ES-I3 (cell line): ENCODE measurements around the gene PPP4C.

ENCODE experiments used
- H3K36me3 ChIP-seq: 2 replicates; pipeline ENCODE4 v1.6.1; 2013; ENCODE audit warnings: mild to moderate bottlenecking, low read length, control low read depth, moderate library complexity; ENCODE audit not compliant: insufficient read depth
- H3K4me1 ChIP-seq: 2 replicates; pipeline ENCODE4 v1.6.1; 2013; ENCODE audit warnings: mild to moderate bottlenecking, control low read depth, low read length; ENCODE audit not compliant: insufficient read depth
- H3K9ac ChIP-seq: 2 replicates; pipeline ENCODE4 v1.6.1; 2013; ENCODE audit warnings: low read depth, mild to moderate bottlenecking, low read length, moderate library complexity
- H3K9me3 ChIP-seq: 2 replicates; pipeline ENCODE4 v1.6.1; 2013; ENCODE audit warnings: mild to moderate bottlenecking, low read length, moderate library complexity; ENCODE audit not compliant: control insufficient read depth, insufficient read depth

PPP4C gene

GRCh38 chr16:30046588-30046987 is 29.2 kb upstream of the PPP4C start:
- Histone ChIP-seq H3K9me3 (no peaks in the 10 kb centered on the region), H3K4me1 (no peaks in the 10 kb centered on the region), H3K36me3 (no peaks in the 10 kb centered on the region), H3K9ac (no peak overlapping the region)

GRCh38 chr16:30049871-30050270 is 25.9 kb upstream of the PPP4C start:
- no peak overlapping the region for H3K9ac ChIP-seq
- H3K9me3 ChIP-seq: no peaks in the 10 kb centered on the region
- no peaks in the 10 kb centered on the region for H3K36me3 ChIP-seq
- no peaks in the 10 kb centered on the region for H3K4me1 ChIP-seq

DNA sequence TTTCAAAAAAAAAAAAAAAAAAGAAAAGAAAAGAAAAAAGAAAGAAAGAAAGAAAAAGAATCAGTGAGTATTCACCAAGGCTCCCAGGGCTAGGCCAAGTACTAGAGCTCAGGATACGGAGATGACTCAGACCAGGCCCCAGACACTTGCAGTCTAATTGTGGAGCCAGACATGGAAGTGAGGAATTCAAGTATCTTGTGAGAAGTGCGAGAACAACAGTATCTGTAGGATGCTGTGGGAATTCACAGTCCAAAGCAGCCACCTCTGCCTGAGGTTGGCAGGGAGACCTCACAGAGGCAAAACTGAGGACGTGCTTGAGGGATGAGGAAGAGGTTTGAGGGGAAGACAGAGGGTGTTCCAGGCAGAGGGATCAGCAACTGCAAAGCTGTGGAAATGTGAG is 24.3 kb upstream of the PPP4C start:
- no peaks in the 10 kb centered on the region for H3K36me3 ChIP-seq
- H3K9me3 ChIP-seq: no peaks in the 10 kb centered on the region
- no peaks in the 10 kb centered on the region for H3K4me1 ChIP-seq
- no peak overlapping the region for H3K9ac ChIP-seq

- Histone ChIP-seq H3K9ac (peak overlapping the region; percentile 56), H3K9me3 (no peaks in the 10 kb centered on the region), H3K36me3 (no peaks in the 10 kb centered on the region), H3K4me1 (no peaks in the 10 kb centered on the region)
Measured at GRCh38 chr16:30052671-30053372, 23.0 kb upstream of the PPP4C start.

GRCh38 chr16:30053376-30054015 is 22.3 kb upstream of the PPP4C start:
- peak overlapping the region; percentile 56; the same call in 1 of the 2 replicates for H3K9ac ChIP-seq
- H3K4me1 ChIP-seq: no peaks in the 10 kb centered on the region
- no peaks in the 10 kb centered on the region for H3K9me3 ChIP-seq
- no peaks in the 10 kb centered on the region for H3K36me3 ChIP-seq

GRCh38 chr16:30054451-30054850 is 21.3 kb upstream of the PPP4C start:
- Histone ChIP-seq H3K9ac (no peak overlapping the region), H3K9me3 (no peaks in the 10 kb centered on the region), H3K36me3 (no peaks in the 10 kb centered on the region), H3K4me1 (no peaks in the 10 kb centered on the region)

DNA sequence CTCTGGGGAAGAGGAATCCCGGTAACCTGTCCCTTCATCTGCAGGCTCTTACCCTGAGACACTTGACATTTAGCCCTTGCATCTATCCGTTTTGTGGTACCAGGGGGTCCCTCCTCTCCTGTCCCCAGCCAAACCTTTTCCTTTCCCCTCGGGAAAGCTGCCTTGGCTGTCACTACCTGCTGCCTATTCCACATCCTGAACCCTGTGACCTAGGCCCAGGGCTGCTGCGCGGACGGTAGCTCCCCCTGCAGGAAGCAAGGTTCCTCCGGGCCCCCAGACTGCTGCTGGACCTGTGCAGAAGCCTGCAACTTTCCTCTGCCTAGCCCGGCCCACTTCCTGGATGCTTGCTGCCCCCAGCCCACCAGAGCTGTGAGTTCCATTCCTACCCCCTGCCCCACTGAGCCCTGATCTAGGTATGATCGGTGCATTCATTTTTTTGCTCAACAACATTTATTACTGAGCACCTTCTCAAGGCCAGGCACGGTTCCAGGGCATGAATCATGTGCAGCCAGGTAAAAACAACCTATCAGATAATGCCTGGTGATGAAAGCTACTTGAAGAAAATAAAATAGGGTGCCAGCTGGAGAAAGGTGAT is 20.7 kb upstream of the PPP4C start:
- Histone ChIP-seq H3K4me1 (no peaks in the 10 kb centered on the region), H3K9ac (no peak overlapping the region), H3K9me3 (no peaks in the 10 kb centered on the region), H3K36me3 (no peaks in the 10 kb centered on the region)

GRCh38 chr16:30060346-30060745 is 15.4 kb upstream of the PPP4C start:
- Histone ChIP-seq H3K9me3 (no peaks in the 10 kb centered on the region), H3K9ac (no peak overlapping the region)

DNA sequence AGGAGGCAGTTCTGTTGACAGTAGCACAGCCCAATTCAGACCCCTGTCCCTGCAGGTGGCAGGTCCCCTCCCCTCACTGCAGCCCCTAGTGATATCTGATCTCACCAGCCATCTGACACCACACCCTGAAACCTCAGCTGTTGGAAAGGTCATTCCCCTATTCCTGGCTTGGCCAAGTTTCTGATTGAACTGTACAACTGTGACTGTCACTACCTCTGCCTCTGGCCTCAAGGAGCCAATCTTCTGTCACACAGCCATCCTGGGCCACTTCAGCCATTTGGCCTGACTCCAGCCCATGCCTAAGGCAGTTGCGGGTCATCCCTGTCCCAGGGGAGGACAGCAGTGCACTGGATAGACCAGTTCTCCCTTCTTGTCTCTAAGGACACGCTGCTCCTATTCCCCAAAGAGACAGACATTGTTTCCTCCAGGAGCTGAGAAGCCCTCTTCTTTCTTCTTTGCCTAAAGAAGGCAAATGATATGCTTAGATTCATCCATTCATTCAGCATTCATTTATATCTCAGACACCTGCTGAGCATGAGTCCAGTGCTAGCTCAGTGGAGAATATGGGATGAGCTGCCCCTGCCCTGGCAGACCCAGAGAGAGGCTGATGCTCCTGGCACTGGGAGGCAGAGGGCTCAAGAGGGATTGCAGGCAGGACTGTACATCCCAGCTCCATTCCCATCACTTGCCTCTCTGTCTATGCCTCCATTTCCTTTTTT is 14.8 kb upstream of the PPP4C start:
- H3K9ac ChIP-seq: no peak overlapping the region
- no peaks in the 10 kb centered on the region for H3K36me3 ChIP-seq
- H3K4me1 ChIP-seq: peaks cover 4% of the 10 kb centered on the region; the same call in 1 of the 2 replicates
- H3K9me3 ChIP-seq: no peaks in the 10 kb centered on the region

More at GRCh38 chr16:30060346-30060745, 15.4 kb upstream of the PPP4C start:
- no peaks in the 10 kb centered on the region for H3K36me3 ChIP-seq
- peaks cover 4% of the 10 kb centered on the region; the same call in 1 of the 2 replicates for H3K4me1 ChIP-seq

DNA sequence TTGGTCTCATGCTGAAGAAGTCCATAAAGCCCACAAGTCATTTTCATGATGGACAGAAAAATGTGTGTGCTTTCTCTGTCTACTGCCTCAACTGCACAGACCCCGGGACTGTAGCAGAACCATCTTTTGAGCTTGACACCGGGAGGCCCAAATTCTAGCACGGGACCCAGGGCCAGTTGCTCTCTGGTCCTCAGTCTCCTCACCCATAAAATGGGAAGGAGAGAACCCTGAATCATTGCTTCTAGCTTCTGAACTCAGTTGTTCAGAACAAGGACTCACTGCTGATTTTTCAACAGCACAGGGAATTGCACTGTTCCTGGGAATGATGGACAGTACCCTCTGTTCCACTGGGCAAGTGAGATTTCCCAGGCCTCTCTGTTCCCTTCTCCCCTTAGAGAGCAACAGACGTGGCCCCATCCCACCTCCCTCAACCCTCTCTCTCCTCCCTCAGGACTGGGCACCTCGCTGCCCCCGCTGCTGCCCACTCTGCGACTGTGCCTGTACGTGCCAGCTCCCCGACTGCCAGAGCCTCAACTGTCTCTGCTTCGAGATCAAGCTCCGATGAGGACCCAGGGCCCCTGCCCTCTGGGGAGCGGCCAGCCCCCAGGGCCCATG is 12.4 kb upstream of the PPP4C start:
- Histone ChIP-seq H3K9ac (peak overlapping the region; percentile 98), H3K9me3 (no peaks in the 10 kb centered on the region)

GRCh38 chr16:30063893-30064728 is 11.7 kb upstream of the PPP4C start:
- Histone ChIP-seq H3K9me3 (no peaks in the 10 kb centered on the region), H3K36me3 (peaks cover 15% of the 10 kb centered on the region), H3K4me1 (peaks cover 4% of the 10 kb centered on the region), H3K9ac (peak overlapping the region; percentile 98)

More for the DNA sequence above, 12.4 kb upstream of the PPP4C start:
- Histone ChIP-seq H3K4me1 (peaks cover 4% of the 10 kb centered on the region), H3K36me3 (peaks cover 8% of the 10 kb centered on the region; the same call in 1 of the 2 replicates)

GRCh38 chr16:30064729-30065101 is 11.1 kb upstream of the PPP4C start:
- no peaks in the 10 kb centered on the region for H3K9me3 ChIP-seq
- H3K36me3 ChIP-seq: peaks cover 21% of the 10 kb centered on the region
- peaks cover 4% of the 10 kb centered on the region for H3K4me1 ChIP-seq
- peak overlapping the region; percentile 98 for H3K9ac ChIP-seq

- peaks cover 26% of the 10 kb centered on the region for H3K36me3 ChIP-seq
- H3K4me1 ChIP-seq: peaks cover 4% of the 10 kb centered on the region
- H3K9ac ChIP-seq: peak within 1 kb of the TSS; percentile 98
- no peaks in the 10 kb centered on the region for H3K9me3 ChIP-seq
Measured at GRCh38 chr16:30065102-30065942, 10.5 kb upstream of the PPP4C start, which contains the start of gene ALDOA. ALDOA (plus strand) TSS chr16:30065760; CDS start chr16:30066898, 1,138 bp downstream.
